OCI-LY1 (cell line): ENCODE data around the gene NCF2.

Experiments used
- H2AFZ ChIP-seq: fragments of 200-600 bp; sonication (generic), shearing (Covaris generic); 2 replicates; pipeline ENCODE4 v1.6.0; 2014; ENCODE audit warnings: antibody characterized with exemption, mild to moderate bottlenecking, low read length
- H3F3A ChIP-seq: fragments of 200-600 bp; sonication (generic), shearing (Covaris generic); 2 replicates; pipeline ENCODE4 v1.6.0; 2014; ENCODE audit warnings: mild to moderate bottlenecking, antibody characterized with exemption, low read length, moderate library complexity; ENCODE audit not compliant: insufficient read depth
- H3K27ac ChIP-seq: fragments of 200-600 bp; sonication (generic); 2 replicates; pipeline ENCODE4 v1.5.1; 2014; ENCODE audit warnings: low read length, mixed run types, mild to moderate bottlenecking, low read depth; ENCODE audit not compliant: poor library complexity, severe bottlenecking
- H3K27me3 ChIP-seq: fragments of 200-600 bp; sonication (generic); 2 replicates; pipeline ENCODE4 v1.6.0; 2014; ENCODE audit warnings: antibody characterized with exemption, mild to moderate bottlenecking, low read length, moderate library complexity; ENCODE audit not compliant: insufficient read depth
- H3K36me3 ChIP-seq: fragments of 200-600 bp; sonication (generic); 2 replicates; pipeline ENCODE4 v1.6.1; 2014; ENCODE audit warnings: mild to moderate bottlenecking, antibody characterized with exemption, low read length, moderate library complexity, mixed read lengths; ENCODE audit not compliant: insufficient read depth
- H3K4me1 ChIP-seq: fragments of 200-600 bp; sonication (generic); 2 replicates; pipeline ENCODE4 v1.5.1; 2014; ENCODE audit warnings: mild to moderate bottlenecking, low read length, moderate library complexity; ENCODE audit not compliant: insufficient read depth, severe bottlenecking
- H3K4me2 ChIP-seq: fragments of 200-600 bp; sonication (generic), shearing (Covaris generic); 2 replicates; pipeline ENCODE4 v1.6.1; 2014; ENCODE audit warnings: low read length
- H3K4me3 ChIP-seq: fragments of 200-600 bp; sonication (generic); 2 replicates; pipeline ENCODE4 v1.5.1; 2014; ENCODE audit warnings: low read length, low read depth, mild to moderate bottlenecking, mixed read lengths; ENCODE audit not compliant: poor library complexity, severe bottlenecking
- H3K79me2 ChIP-seq: fragments of 200-600 bp; shearing (Covaris generic); 2 replicates; pipeline ENCODE4 v1.6.1; 2016; ENCODE audit warnings: mixed run types, low read length, mixed read lengths; ENCODE audit not compliant: insufficient read depth
- H3K9ac ChIP-seq: fragments of 200-600 bp; sonication (generic), shearing (Covaris generic); 2 replicates; pipeline ENCODE4 v1.6.1; 2014; ENCODE audit warnings: mild to moderate bottlenecking, low read length, mixed read lengths
- H3K9me2 ChIP-seq: fragments of 200-600 bp; sonication (generic), shearing (Covaris generic); 2 replicates; pipeline ENCODE4 v1.6.1; 2014; ENCODE audit warnings: low read depth, mild to moderate bottlenecking, low read length, mixed read lengths
- H3K9me3 ChIP-seq: fragments of 200-600 bp; shearing (Covaris generic); 2 replicates; pipeline ENCODE4 v1.6.1; 2014; ENCODE audit warnings: low read length, mixed read lengths
- H4K20me1 ChIP-seq: fragments of 200-600 bp; sonication (generic), shearing (Covaris generic); 2 replicates; pipeline ENCODE4 v1.6.0; 2016; ENCODE audit warnings: mild to moderate bottlenecking, low read length; ENCODE audit not compliant: insufficient read depth
- CTCF ChIP-seq: fragments of 200-600 bp; sonication (generic), shearing (Covaris generic); IDR thresholded peaks from 2 replicates; pipeline ENCODE4 v1.5.1; 2017; ENCODE audit warnings: mild to moderate bottlenecking, antibody characterized with exemption, low read length, moderate library complexity, mixed read lengths
- EZH2 ChIP-seq: fragments of 200-600 bp; sonication (generic), shearing (Covaris generic); IDR thresholded peaks from 2 replicates; pipeline ENCODE4 v1.8.0; 2017; ENCODE audit warnings: borderline replicate concordance, mixed run types, mild to moderate bottlenecking, antibody characterized with exemption, low read length, moderate library complexity, mixed read lengths

NCF2 gene

GRCh38 chr1:183635099-183635605, 44.9 kb upstream of the NCF2 start:
- Histone ChIP-seq H3K4me2 (peak overlapping the region; percentile 76), H2AFZ (no peak overlapping the region), H3K27ac (peak overlapping the region; percentile 82), H3K4me1 (peaks cover 33% of the 10 kb centered on the region), H3K4me3 (peak overlapping the region; percentile 89), H3K36me3 (peaks cover 27% of the 10 kb centered on the region), H3K9me3 (no peaks in the 10 kb centered on the region), H3K9ac (peak overlapping the region; percentile 81), H4K20me1 (no peaks in the 10 kb centered on the region), H3F3A (peaks cover 3% of the 10 kb centered on the region; the same call in 1 of the 2 replicates), H3K79me2 (peaks cover 31% of the 10 kb centered on the region), H3K27me3 (no peaks in the 10 kb centered on the region), H3K9me2 (no peaks in the 10 kb centered on the region)
- TF ChIP-seq CTCF (no peak), EZH2 (no peak)

DNA sequence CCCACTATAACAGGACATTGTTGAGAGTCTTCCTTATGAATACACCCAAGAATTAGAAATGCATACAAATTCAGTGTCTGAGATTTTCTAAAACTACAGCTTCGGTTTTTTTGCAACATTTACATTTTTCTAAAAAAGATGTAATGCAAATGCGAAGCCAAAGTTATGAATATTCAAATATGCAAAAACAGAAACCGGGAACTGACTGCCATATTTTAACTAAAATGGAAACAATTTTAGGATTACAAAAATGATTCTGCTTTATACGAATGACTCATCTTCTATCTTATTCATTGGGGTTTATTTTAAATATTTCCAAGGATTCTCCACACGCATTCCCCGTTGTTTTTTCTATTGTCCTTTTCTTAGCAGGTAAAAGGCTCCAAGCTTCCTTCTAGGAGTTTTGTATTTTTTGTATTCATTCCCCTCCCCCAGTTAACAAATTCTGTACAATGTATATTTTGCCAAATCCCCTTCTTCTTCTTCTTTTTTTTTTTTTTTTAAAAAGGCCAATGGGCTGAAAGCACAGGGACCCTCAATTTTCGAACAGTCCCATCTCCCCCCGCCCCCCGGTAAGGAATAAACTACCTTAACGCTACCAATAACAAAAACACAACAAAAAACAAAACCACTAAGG, 44.3 kb upstream of the NCF2 start:
- Histone ChIP-seq H3K9me3 (no peaks in the 10 kb centered on the region), H3K27ac (peak overlapping the region; percentile 82), H3F3A (peaks cover 3% of the 10 kb centered on the region; the same call in 1 of the 2 replicates), H2AFZ (no peak overlapping the region), H3K4me3 (peak overlapping the region; percentile 89), H3K9ac (peak overlapping the region; percentile 81), H4K20me1 (no peaks in the 10 kb centered on the region), H3K79me2 (peaks cover 31% of the 10 kb centered on the region), H3K9me2 (no peaks in the 10 kb centered on the region), H3K4me2 (peak overlapping the region; percentile 76), H3K4me1 (peaks cover 33% of the 10 kb centered on the region), H3K36me3 (peaks cover 33% of the 10 kb centered on the region), H3K27me3 (no peaks in the 10 kb centered on the region)
- TF ChIP-seq EZH2 (no peak), CTCF (no peak)

GRCh38 chr1:183633676-183634343, 43.6 kb upstream of the NCF2 start:
- Histone ChIP-seq H3K9me3 (no peaks in the 10 kb centered on the region), H3K27ac (peak overlapping the region; percentile 82), H3K4me3 (peak overlapping the region; percentile 89), H2AFZ (no peak overlapping the region), H3K27me3 (no peaks in the 10 kb centered on the region), H3K9me2 (no peaks in the 10 kb centered on the region), H3K4me1 (peaks cover 33% of the 10 kb centered on the region), H4K20me1 (no peaks in the 10 kb centered on the region), H3K36me3 (peaks cover 41% of the 10 kb centered on the region), H3F3A (peaks cover 3% of the 10 kb centered on the region; the same call in 1 of the 2 replicates), H3K79me2 (peaks cover 31% of the 10 kb centered on the region), H3K9ac (peak overlapping the region; percentile 81), H3K4me2 (peak overlapping the region; percentile 76)
- TF ChIP-seq EZH2 (no peak), CTCF (peak; percentile 72)
